Neural crest cell (in vitro differentiated cells): ENCODE measurements around the gene KPNA2. TPM values are rescaled to one million over a fixed set of nuclear protein-coding genes. Genes with fewer than 3 reads are reported as not detected.
"Not testable (repeated sequence)": the region's sequence is repeated elsewhere in the genome, so short reads cannot be mapped to it uniquely, and the experiment has no call there.

ENCODE experiments used
- DNase-seq: peaks from one replicate; pipeline ENCODE4 v3.0.0; 2021; ENCODE audit warnings: low read depth, mixed read lengths, low spot score
- H3K27ac Mint-ChIP-seq: one replicate; pipeline ENCODE4 v1.8.0; 2021; ENCODE audit warnings: mild to moderate bottlenecking, mixed read lengths; ENCODE audit not compliant: unreplicated experiment
- H3K27me3 Mint-ChIP-seq: 2 replicates; pipeline ENCODE4 v1.8.0; 2021; ENCODE audit warnings: low read depth, mild to moderate bottlenecking, mixed read lengths
- H3K36me3 Mint-ChIP-seq: 2 replicates; pipeline ENCODE4 v1.8.0; 2021; ENCODE audit warnings: low read depth, mild to moderate bottlenecking, mixed read lengths
- H3K4me1 Mint-ChIP-seq: 2 replicates; pipeline ENCODE4 v1.8.0; 2021; ENCODE audit warnings: mixed read lengths
- H3K4me3 Mint-ChIP-seq: one replicate; pipeline ENCODE4 v1.8.0; 2021; ENCODE audit warnings: mild to moderate bottlenecking, mixed read lengths
- H3K9me3 Mint-ChIP-seq: 2 replicates; pipeline ENCODE4 v1.8.0; 2021; ENCODE audit warnings: mixed read lengths
- CTCF ChIP-seq: fragments of 200-600 bp; sonication (generic); conservative IDR thresholded peaks from 2 replicates; pipeline ENCODE4 v1.5.0; 2021; ENCODE audit warnings: antibody characterized with exemption, mild to moderate bottlenecking
- total RNA-seq: library from RNA; stranded (reverse); gene quantifications from 2 replicates; pipeline ENCODE4 v1.2.1, GENCODE V29; 2021

The KPNA2 gene
- total RNA-seq, 1 donor from 2014 or later, result 376 TPM

DNA sequence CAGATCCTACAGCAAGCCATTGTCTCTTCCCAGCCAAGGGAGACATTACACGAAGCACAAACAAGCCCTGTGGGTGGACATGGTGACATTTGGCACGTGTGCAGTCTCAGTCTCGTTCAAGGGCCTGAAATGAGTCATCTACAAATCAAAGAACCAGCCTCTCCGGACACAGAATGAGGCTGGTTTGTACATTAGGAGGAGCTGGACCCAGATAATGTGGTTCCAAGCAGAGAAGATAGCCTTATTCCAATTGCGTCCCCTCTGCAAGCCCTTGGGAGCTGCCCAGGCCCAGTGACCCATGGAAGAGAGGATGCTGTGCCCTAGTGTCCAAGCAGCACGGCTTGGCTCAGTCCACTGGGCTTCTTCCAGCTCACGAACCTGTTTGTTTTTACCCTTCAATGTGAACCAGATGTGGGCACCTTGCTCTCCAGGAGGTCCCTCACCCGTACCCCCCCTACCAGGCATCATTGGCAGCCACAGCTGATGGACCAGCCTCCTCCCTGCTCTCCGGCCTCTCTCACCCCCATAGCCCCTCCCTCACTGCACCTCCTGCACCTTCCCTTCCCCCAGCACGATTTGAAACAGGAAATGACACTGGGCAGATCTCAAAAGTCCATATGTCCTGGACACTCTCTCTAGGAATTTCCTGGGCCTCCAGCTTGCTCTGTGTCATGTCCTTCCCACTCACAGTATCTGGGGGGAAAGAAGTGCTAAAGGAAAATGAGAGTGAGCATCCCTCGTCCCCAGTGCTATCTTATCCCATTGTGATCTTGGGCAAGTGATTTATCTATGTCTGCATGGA, 26.2 kb downstream of the KPNA2 start:
- Mint-ChIP-seq H3K36me3 (no peaks in the 10 kb centered on the region), H3K9me3 (no peaks in the 10 kb centered on the region)

DNA sequence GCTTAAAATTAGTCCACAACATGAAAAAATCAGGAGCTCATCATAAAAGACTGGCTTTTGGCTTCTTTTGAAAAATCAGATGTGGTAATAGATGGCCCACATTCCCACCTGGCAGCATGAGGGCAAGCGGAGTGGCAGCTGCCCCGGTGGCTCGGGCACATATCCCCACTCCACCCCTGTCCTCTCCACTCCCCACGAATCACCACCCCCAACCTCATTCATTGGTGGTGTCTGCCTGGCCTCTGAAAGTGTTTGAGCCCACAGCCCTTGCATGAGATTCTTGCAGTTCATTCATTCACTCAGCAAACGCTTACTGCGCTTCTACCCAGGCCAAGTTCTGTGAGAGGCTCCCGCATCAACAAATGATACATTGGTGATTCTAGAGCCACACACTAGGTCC, 29.8 kb downstream of the KPNA2 start:
- not testable (repeated sequence) for H3K9me3 Mint-ChIP-seq, H3K27ac Mint-ChIP-seq, H3K4me1 Mint-ChIP-seq, H3K36me3 Mint-ChIP-seq, H3K4me3 Mint-ChIP-seq, DNase-seq, H3K27me3 Mint-ChIP-seq

More for the DNA sequence above, 26.2 kb downstream of the KPNA2 start:
- no peak overlapping the region for H3K4me3 Mint-ChIP-seq
- no peak for TF ChIP-seq CTCF
- H3K27ac Mint-ChIP-seq, result no peak overlapping the region
- H3K4me1 Mint-ChIP-seq, result peaks cover 5% of the 10 kb centered on the region
- no peaks in the 10 kb centered on the region for H3K27me3 Mint-ChIP-seq
- DNase-seq, result no peak

- not testable (repeated sequence) for H3K36me3 Mint-ChIP-seq, H3K9me3 Mint-ChIP-seq, H3K27ac Mint-ChIP-seq, H3K4me1 Mint-ChIP-seq, DNase-seq, H3K27me3 Mint-ChIP-seq, H3K4me3 Mint-ChIP-seq
Observed at GRCh38 chr17:68068512-68068911, 33.0 kb downstream of the KPNA2 start.

GRCh38 chr17:68070582-68071444, 35.3 kb downstream of the KPNA2 start:
- not testable (repeated sequence) for H3K36me3 Mint-ChIP-seq, H3K27me3 Mint-ChIP-seq, H3K4me1 Mint-ChIP-seq, H3K4me3 Mint-ChIP-seq, H3K27ac Mint-ChIP-seq, H3K9me3 Mint-ChIP-seq, DNase-seq

DNA sequence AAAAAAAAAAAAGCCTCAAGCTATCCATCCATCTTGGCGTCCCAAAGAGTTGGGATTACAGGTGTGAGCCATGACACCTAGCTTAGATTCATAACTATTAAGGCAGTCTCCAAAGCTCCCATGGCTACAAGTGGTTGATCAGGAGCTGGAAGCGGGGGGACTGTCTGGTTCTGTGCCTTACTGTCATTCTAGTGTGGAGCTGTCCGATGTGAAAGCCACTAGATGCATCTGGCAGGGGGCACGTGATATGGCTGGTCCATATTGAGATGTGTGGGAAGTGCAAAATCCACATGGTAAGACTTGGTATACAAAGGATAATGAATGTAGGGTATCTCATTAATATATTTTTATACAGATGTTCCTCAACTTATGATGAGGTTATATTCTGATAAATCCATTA, 38.7 kb downstream of the KPNA2 start:
- DNase-seq, result no peak
- no peaks in the 10 kb centered on the region for H3K9me3 Mint-ChIP-seq
- no peaks in the 10 kb centered on the region for H3K27me3 Mint-ChIP-seq
- no peaks in the 10 kb centered on the region for H3K4me1 Mint-ChIP-seq
- TF ChIP-seq CTCF, result no peak
- H3K27ac Mint-ChIP-seq, result no peak overlapping the region
- H3K4me3 Mint-ChIP-seq, result peak overlapping the region; percentile 22
- H3K36me3 Mint-ChIP-seq, result no peaks in the 10 kb centered on the region

- H3K4me1 Mint-ChIP-seq, H3K27ac Mint-ChIP-seq, H3K36me3 Mint-ChIP-seq, DNase-seq, H3K27me3 Mint-ChIP-seq, H3K4me3 Mint-ChIP-seq, H3K9me3 Mint-ChIP-seq: not testable (repeated sequence)
Observed at GRCh38 chr17:68075953-68076607, 40.5 kb downstream of the KPNA2 start.

DNA sequence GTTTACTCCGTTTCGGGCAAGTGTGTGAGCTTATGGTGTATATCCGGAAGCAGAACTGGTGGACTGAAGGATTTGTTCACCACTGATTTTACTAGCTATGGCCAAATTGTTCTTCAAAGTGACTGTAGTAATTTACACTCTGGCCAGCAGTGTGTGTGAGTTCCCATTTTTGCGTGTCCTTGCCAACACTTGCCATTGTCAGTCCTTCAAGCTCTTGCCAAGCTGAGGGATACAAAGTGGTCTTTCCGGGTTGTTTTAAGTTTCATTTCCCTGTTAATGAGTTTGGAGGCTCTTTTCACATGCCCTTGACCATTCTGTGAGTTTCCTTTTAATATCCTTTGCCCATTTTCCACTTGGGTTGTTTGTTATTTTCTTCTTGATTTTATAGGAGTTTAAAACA, 42.0 kb downstream of the KPNA2 start:
- H3K27ac Mint-ChIP-seq, H3K4me1 Mint-ChIP-seq, H3K4me3 Mint-ChIP-seq, H3K27me3 Mint-ChIP-seq, H3K36me3 Mint-ChIP-seq, DNase-seq, H3K9me3 Mint-ChIP-seq: not testable (repeated sequence)
